GM12874 (cell line): ENCODE results near the gene EDC3.

Experiments
- TF ChIP-seq, protein P1 (sequence below): IDR thresholded peaks from 2 replicates; pipeline ENCODE4 v1.5.1; 2011; ENCODE audit warnings: low read depth, mild to moderate bottlenecking, control low read depth, low read length, moderate library complexity; ENCODE audit not compliant: insufficient read depth

Gene EDC3

GRCh38 chr15:74619916-74620635 is 75.7 kb downstream of the EDC3 start:
- TF ChIP-seq, protein P1, sequence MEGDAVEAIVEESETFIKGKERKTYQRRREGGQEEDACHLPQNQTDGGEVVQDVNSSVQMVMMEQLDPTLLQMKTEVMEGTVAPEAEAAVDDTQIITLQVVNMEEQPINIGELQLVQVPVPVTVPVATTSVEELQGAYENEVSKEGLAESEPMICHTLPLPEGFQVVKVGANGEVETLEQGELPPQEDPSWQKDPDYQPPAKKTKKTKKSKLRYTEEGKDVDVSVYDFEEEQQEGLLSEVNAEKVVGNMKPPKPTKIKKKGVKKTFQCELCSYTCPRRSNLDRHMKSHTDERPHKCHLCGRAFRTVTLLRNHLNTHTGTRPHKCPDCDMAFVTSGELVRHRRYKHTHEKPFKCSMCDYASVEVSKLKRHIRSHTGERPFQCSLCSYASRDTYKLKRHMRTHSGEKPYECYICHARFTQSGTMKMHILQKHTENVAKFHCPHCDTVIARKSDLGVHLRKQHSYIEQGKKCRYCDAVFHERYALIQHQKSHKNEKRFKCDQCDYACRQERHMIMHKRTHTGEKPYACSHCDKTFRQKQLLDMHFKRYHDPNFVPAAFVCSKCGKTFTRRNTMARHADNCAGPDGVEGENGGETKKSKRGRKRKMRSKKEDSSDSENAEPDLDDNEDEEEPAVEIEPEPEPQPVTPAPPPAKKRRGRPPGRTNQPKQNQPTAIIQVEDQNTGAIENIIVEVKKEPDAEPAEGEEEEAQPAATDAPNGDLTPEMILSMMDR: no peak

DNA sequence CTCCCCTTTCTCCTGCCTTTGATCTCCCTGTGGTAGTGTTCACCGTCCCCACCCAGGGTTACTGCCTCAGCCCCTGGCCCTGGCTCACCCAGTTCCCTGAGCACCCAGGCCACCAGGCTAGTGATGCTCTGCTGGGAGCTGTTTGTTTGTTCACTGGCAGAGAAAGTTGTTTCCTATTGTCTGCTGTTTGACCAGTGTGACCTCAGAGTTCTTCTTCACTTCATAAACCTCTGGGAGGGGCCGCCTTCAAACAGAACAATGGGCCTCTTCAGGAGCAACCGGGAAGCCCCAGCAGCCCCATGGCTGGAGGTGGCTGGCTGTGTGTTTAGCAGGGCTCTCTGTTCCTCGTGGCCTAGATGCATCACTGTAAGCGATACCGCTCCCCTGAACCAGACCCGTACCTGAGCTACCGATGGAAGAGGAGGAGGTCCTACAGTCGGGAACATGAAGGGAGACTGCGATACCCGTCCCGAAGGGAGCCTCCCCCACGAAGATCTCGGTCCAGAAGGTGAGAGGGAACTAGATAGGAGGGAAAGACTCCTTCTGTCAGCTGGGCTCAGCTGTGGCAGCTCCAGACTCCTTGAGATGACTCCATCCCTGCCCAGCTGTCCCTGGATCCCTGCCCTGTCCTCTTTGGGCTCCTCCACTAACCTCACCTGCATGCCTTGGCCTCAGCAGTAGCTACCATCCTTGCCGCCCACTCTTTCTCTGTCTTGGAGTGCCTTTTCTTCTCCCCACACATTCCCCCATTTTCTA is 76.8 kb downstream of the EDC3 start:
- TF ChIP-seq, protein P1: no peak

DNA sequence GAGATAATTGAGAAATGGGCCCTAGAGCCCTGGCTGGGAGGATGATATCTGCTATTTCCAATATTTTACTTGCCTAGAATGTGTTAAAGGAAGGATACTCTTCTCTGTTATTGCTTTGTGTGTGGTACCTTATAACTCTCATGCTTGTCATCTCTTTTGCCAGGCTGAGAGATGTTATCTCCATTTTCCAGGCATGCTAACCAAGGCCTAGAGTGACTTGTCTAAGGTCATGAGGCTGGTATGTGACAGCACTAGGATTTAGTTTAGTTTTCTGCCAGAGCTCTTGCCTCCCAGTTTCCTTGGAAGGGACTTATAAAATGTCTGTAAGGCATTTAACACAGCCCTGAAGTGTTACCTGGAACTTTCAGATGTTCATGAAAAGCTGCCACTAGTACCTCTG is 78.8 kb downstream of the EDC3 start:
- TF ChIP-seq, protein P1: no peak

DNA sequence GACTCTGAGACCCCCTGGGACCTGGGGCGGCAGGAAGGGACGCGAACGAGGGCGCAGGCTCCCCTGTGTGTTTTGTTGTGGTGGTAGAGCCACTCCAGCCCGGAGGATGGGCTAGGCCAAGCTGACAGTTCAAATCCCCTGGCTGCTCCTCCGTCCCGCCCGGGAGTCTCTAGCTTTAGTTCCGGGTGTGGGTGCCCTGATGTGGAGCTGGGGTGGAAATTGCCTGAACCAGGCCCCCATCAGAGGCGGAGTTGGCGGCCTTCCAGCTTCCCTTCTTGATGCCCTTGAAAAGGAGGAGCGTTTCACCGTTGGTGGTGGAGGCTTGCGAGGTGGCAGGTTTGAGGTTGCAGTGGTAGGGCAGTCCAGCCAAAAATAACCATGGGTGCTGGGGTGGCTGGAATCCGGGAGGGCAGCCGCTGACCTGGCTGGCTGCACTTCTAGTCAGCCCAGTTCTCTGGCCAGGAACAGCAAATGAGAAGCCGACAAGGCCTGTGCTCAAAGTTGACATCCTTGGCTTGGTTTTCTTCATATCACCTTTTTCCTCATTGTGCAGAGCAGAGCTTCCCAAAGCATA is 79.4 kb downstream of the EDC3 start:
- TF ChIP-seq, protein P1: no peak

DNA sequence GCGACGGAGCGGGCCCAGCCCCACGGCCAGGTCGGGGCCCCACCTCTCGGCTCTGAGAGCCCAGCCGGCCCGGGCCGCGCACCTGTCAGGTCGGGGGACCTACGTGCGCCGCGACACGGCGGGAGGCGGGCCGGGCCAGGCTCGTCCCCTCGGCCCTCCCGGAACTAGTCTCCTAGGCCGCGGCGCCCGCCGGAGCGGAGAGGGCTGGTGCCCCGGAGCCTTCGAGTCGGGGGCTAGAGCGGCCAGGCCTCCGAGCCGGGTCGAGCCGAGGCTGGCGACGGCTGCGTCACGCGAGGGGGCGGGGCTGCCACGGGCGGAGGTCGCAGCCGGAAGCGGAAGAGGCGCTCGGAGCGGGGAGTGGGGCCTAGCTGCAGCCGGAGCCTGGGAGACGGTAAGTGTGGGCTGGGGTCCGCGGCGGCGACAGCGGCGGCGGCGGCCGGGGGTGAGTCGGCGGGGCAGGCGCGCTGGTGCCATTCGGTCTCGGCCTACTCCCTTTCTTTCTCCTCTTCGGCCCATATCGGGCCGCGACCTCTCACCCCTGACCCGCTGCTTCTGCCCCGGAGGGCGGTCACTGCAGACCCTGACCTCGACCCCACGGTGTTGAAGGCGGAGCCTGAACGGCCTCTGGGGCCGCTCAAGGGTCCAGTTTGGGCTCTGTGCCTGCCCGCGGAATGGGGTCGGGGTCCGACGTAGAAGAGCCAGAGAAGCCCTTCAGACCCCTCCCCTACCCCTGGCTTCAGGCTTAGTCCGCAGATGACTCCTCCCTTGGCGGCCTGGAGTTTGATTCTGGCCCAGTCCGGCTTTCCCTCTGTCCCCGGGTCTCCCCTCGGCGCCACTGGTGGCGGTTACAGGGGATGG is 80.1 kb downstream of the EDC3 start, which contains the start of gene CLK3:
CLK3 (plus strand) TSS at position 329 of the 858 bp plus-strand sequence. CDS start 3,361 bp downstream, outside the sequence.
- TF ChIP-seq, protein P1: no peak

GRCh38 chr15:74614744-74615507 is 80.9 kb downstream of the EDC3 start:
- TF ChIP-seq, protein P1: no peak
